Ureter (tissue), 1 donor: Measurements from ENCODE around the gene MAFF. TPM values are rescaled to one million over a fixed set of nuclear protein-coding genes. Genes with fewer than 3 reads are reported as not detected.
"Not testable (repeated sequence)": the region's sequence is repeated elsewhere in the genome, so short reads cannot be mapped to it uniquely, and the experiment has no call there.

Experiments
- DNase-seq: peaks from one replicate; pipeline ENCODE4 v3.0.0-alpha.2; 2020; ENCODE audit warnings: low spot score
- total RNA-seq: library from RNA; stranded (reverse); gene quantifications from one replicate; pipeline ENCODE4 v1.2.4, GENCODE V29; 2023
- donor health status: DM: yes; HTN: yes; CAD: no.

The MAFF gene
- total RNA-seq = 27.0 TPM

DNA sequence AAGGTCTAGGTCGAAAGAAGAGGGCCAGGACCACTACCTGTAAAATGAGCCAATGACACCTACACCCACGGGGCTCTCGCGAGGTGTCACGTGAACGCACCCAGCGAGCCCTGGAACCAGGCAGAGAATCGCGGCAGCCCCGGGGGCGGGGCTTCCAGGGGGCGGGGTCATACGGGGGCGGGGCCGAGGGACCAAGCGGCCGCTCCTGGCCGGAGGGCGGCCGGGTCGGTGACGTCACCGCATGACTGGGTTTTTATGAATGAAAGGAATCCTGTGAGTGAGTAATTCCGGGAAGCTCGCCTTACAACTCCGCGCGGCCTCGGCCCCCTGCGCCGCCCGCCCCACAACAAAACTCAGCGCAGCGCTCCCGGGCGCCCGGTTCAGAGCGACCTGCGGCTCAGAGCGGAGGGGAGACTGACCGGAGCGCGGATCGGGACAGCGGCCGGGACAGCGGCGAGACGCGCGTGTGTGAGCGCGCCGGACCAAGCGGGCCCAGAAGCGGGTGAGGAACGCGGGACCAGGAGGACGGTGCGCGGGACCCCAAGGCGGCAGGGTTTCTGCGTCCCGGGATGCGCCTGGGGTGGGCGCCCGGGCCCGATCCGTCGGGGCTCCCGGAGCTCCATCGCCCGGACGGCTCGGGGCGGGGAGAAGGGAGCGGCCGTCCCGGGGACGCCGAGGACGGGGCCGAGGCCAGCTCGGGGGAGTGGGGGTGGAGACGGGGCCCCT is at the start of gene MAFF:
Gene MAFF (plus strand): TSS at position 284 of the 726 bp plus-strand sequence. CDS start 11,860 bp downstream, outside the sequence.
- peak; percentile 98 for DNase-seq

DNA sequence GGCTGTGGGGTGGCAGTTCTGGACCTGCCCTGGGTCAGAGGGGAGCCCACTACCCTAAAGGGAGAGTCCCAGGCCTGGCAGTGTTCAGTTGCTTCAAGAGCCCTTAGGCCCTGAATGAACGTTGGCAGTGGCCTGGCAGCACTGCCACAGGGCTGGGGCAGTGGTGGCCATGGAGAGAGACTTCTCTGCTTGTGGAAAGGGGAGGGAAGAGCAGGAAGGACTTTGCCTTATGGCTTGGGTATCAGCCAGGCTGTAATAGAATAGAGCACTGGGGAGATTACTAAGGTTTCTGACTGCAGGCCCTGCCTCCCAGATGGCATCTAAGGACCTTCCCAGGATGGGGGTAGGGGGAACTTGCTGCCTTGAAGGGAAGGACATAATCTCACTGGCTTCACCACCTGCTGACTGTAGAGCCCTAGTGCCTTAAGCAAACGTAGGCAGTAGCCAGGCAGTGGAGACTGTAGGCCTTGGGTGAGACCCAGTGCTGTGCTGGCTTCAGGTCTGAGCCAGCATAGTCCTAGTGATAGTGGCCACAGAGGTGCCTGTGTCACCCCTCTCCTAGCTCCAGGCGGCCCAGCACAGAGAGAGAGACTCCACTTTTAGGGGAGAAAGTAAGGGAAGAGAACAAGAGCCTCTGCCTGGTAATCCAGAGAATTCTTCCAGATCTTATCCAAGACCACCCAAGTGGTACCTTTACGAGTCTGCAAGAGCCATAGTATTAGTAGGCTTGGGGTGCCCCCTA is 47.8 kb upstream of the MAFF start:
- DNase-seq = no peak

DNA sequence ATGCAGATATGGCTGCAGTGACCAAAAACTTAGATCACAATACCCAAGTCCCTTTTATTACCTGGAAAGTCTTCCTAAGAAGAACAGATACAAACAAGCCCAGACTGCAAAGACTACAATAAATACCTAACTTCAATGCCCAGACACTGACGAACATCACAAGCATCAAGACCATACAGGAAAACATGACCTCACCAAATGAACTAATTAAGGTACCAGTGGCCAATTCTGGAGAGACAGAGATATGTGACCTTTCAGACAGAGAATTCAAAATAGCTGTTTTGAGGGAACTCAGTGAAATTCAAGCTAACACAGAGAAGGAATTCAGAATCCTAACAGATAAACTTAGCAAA is 47.3 kb upstream of the MAFF start:
- not testable (repeated sequence) for DNase-seq

DNA sequence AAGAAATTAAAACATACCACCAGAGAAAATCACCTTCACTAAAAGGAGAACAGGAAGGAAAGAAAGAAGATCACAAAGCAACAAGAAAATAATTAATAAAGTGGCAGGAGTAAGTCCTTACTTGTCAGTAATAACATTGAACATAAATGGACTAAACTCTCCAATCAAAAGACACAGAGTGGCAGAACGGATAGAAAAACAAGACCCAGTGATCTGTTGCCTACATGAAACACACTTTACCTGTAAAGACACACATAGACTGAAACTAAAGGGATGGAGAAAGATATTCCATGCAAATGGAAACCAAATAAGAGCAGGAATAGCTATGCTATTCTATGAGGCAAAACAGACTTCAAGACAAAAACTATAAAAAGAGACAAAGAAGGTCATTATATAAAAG is 46.1 kb upstream of the MAFF start:
- DNase-seq = no peak

DNA sequence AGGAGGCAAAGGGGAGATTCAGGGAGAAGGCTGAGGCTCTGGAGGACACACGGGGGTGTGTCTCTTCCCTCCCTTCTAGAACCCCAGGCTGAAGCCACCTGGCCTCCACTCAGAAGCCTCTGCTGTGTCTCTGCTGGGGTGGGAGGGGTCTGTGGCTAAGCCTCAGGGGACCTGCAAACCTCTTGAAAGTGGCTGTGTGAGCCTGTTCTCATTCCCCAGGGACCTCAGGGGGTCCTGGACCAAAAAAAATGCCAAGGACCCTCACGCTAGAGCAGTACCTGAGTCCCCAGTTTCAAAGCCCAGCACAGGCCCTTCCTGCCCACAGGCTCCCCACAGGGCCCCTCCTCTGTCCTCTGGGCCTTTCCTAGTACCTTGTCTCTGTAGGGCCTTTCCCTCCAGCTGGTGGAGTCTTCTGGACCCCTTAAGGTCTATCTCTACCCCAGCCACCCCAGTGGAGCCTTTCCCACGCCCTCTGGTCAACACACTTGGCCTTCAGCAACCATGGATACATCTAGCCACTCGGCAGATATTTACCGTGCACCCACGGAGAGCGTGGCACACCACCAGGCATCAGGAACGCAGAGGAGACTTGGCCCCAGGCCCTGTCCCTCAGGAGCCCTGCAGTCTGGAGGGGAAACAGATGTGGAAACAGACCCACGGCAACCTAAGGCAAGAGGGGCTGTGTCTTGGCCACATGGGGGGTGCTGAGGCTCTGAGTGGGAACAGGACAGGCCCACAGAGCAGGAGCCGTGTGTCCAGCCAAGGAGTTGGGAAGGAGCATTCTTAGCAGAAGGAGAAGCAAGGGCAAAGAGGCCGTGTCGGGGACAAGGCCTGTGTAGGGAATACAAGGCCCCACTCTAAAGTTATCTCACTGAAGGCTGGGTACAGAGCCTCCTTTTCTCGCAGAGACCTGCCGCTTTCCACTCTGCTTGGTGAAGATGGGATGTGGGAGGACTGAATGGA is 38.6 kb upstream of the MAFF start:
- DNase-seq = no peak

DNA sequence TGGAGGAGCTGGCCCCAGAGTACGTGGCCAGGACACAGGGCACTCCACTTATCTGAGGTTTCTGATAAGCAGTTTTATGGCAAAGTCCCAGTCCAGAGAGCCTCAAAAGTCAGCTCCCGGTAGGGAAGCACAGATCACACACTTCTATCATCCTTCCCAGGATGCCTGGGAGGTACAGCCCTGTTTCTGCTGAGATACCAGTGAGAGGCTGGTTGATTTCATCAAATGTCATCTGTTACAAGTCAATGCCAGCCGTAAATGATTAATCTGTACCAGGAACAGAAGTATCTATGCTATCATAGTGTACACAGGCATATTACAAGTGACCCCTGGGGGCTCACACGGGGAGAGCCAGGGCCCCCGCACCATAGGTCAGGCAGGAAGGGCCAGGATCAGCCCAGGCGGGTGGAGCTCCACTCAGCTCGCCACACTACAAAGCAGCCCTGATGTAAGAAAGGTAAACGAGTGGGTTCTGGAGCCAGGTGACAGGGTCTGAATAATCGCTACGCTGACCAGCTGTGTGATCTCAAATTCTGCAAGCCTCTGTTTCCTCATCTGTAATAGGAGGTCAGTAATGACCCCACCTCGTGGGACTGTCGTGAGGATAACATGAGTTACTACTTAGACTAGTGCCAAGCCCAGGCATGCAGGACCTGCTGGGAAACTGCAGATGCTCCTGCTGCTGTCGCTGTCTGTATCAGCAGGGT is 37.8 kb upstream of the MAFF start:
- no peak for DNase-seq

DNA sequence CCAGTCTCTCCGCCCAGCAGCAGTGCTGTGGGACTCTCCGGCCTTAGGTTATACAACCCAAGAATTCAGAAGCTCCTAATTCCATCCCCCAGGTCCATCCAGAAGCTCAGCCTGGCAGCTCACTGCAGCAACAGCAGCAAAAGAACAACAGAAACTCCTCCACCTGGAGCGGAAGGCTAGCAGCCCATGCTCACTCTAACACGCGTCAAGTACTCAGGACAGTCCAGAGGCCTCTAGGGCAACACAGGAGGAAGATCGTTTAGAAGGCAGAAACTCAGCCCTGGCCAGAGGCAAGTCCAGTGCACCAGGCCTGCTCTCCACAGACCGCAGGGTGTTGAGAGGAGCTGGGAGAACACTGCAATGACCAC is 37.3 kb upstream of the MAFF start:
- no peak for DNase-seq

DNA sequence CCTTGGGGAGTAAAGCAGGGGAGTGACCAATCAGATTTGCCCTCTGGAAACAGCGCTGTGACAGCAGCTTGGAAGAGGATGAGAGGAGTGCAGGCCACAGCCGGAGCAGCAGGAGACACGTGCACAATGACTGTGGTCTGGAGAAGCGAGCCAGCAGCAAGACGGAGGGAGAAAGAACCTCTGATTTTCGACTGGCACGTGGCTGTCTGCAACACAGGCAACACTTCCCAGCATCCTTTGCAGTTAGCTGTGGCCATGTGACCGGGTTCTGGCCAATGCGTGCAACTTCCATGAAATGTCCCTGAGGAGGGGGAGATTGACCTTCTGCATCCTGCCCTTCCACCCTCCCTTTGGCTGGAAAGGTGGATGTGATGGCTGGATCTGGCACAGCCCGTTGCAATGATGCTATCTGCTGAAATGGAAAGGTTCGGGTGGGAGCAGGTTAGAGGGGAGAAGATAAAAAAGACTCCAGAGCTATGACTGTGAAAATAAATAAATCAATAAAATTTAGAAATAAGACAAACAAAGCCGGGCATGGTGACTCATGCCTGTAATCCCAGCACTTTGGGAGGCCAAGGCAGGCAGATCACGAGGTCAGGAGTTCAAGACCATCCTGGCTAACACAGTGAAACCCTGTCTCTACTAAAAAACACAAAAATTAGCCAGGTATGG is 35.7 kb upstream of the MAFF start:
- no peak for DNase-seq

DNA sequence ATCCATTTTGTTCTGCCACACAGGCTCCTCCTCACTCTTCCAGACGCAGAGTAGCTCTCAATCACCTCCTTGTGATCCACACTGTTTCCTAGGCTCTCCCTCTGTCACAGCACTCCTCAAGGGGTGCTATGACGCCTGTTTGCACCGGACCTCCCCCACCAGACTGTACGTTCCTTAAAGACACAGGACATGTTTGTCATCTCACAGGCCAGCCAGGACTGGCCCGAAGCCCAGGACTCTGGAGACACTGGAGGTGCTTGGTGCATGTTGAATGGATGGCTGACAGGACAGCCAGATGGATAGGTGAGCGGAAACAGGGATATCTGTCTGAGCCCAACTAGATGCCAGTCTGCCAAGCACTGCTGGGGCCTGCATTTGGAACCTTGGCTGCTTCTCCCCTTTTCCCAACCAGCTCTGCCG is 33.8 kb upstream of the MAFF start:
- DNase-seq = no peak

DNA sequence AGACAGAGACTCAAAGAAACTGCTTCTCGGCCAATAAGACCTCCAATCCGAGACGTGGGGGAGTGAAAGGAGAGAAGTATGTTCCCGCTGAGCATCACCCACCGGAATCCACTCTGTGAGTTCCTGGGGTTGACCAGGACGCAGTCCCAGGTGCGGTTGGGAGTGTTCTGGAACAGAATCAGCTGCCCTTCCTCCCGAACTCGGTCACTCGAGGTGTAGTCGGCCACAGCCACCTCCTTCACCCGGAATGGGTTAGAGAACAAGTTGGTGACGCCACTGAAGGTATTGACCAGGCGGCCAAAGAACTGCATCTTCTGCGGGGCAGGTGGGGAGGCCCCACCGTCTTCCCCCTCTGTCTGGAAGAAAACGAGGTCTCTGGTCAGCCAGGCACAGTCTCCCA is 32.7 kb upstream of the MAFF start:
- no peak for DNase-seq

DNA sequence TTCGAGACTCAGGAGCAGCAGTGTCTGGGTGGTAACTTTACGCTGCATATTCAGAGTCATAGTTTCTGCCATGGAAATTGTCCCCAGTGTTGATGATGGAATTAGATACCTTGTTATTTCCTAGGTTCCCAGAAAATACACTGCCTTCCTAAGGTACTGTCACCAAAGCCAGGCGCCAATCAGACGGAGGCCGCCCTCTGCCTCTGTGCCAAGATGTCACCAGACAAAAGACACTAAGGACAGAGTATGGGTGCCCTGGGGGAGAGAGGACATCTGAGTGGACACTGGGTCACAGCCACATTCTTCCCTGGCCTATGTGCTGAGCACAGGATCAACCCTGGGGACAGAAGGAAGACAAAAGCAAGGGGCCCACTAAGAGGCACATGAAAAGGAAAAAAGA is 31.3 kb upstream of the MAFF start:
- no peak for DNase-seq

DNA sequence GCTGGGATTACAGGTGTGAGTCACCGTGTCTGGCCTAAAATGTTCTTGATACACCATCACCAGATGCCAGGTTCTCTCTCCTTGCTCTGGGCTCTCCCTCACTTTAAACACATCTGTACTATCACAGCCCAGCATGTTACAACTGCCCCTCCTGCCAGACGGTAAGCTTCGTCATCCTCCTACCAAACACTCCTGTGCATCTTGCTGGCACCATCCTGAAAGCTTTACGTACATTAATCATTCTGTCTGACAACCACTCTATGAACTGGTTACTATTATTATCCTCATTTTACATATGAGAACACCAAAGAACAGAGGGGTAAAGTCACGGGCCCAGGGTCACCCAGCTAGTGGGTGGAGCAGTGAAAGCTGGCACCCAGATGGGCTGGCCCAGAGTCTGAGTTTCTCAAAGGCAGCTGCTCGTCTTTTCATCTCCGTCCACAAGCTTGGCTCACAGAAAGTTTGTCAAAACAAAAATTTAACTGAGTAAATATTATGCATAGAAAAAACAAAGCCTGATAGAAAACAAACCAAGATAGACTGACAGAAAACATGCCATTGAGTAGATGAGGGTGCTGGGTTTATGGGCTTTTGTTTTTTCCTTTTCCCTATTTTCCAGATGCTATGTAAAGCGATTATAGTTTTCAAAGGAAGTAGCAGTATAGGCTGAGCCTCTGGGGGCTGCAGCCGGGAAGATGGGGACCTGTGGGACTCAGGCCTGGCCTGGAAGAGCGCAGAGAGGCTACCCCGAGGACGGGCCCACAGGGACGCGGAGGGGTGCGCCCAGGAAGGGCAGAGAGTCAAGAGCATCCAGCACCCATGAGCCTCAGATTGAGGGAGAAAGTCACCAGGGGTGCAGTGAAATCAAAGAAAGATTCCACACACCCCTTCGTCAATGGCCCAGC is 29.6 kb upstream of the MAFF start:
- no peak for DNase-seq

DNA sequence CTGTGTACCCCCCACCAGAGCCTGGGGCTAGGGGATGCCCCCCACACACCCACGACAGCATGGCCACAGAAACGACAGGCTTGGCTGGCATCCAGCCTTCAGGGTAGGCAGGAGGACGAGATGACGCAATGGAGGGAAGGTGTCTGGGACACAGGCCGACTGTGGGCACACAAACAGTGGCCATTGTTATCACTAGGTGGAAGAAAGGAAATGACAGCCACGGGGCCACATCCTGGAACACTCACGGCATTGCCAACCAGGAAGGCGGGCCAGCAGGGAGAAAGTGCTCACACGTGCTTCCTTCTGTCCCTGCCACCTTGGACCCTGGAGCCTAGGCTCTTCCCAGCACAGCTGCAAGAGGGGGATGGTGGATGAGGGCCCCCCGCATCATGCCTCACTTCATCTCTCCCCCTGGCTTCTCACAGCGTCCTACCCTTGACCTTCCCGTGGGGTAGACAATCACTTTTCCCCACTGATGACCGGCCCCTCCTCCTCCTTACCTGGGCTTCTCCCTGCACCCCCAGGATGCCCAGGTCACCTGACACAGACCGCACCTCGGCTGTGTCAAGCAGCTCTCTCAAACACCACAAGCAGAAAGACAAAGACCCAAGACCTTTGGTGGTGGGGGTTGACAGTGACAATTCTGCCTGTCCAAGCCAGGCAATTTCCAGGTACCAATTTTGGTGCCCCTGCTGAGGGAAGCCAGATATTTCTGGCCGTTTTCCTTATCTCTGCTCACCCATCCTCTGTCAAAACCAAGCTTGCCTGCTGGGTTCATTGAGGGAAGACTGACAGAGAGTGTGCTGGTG is 28.8 kb upstream of the MAFF start:
- DNase-seq = peak; percentile 69

DNA sequence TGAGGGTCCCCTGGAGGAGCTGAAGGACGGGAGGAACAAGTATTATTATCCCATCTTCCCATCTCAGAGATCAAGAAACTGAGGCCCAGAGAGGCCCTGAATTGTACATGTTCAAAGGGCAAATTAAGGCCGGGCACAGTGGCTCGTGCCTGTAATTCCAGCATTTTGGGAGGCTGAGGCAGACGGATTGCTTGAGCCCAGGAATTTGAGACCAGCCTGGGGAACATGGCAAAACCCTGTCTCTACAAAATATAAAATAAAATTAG is 28.2 kb upstream of the MAFF start:
- no peak for DNase-seq

DNA sequence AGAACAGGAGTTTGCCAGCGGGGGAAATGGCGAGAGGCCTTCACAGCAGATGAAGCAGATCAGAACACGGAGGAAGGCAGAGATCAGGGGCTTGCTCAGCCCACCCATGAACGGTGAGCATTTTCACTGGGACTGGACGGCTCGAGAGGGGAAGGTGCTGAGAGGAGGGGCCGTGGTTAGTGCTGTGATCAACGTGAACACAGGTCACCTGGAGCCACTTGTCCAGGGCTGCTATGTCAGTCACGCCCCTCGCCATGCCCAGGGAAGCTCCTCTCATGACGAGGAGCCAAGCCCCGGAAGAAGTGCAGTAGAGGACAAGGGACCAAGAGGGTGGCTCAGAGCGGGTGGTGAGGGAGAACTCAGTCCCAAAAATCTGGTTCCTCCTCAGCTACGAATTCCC is 27.2 kb upstream of the MAFF start:
- DNase-seq = no peak

DNA sequence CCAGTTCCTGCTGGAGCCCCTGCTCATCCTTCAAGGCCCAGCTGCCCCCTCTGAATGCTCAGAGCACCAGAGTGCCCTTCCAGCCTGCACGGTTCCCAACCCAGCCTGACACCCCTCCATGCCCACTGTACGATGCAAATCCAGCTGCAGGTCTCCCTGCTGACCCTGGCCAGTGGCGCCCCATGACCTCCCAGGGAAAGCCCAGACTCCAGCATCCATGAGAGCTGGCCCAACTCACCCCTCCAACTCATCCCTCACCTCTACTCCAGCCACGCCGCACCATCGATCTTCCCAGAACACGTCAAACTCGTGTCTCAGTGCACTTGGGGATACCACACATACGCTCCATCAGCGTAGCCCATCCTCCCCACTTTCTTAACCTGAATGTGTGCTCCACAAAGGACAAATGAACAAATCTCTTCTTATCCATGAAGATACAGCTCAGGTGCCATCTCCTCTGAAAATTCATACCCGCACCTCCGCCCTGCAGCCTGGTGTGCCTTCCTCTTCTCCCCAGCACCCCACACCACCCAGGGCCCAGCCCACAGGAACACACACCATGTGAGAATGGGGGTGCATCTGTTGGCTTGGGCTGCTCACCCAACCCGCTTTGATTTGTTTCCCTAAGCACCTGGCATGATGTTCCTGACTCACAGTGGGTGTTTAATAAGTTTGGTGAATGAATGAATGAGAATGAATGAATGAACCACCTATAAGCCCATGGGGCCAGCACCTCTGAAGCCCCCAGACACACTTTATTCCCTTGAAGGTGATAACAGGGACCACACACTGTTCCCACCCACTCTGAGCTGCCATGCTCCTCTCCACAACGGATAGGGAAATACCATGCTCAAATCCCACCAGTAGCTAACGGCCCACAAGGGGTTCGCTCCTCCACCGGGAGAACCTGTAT is 26.3 kb upstream of the MAFF start:
- no peak for DNase-seq

DNA sequence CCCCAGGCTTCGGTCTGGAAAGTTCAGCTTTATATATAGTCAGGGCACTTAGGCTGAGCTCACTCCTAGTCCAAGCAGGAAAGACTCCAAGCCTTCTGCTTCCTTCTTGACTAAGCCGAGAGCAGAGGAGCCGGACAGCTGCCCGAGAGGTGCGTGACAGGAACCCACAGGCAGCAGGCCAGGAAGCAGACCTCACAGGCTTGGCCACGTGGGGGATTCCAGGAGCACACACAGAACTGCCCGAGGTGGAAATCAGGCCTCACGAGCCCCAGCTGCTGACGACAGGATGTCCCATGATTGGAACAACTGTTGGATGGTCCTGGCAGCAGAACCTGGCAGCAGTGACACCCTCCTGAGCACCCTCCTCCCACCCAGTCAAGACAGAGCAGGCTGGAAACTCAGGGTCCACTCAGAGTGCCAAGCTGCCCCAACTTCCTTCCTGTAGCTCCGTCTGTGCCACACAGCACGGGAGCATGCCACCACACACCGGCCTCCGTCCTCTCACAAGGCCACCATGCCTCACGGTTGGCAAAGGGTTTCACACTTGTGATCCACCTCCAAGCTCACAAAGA is 25.5 kb upstream of the MAFF start:
- peak; percentile 83 for DNase-seq

DNA sequence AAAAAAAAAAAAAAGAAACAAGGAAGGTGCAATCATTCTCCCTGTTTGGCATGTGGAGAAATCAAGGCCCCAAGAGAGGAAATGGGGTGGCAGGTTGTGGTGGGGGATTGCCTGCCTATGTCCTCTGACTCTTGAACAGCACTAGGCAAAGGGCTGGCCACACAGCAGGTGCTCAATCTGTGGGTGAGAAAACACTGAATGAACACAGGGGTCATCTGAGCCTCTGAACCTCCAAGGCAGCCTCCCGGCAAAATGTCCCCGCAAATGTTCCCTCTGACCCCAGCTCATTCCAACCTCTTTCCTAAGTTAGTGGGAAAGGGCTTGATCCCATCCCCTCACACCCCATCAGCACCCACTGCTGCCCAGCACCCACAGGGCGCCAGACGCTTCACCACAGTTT is 24.8 kb upstream of the MAFF start:
- no peak for DNase-seq
